Transverse colon (tissue), 3 donors: ENCODE results near the gene CHMP1A.

ENCODE experiments used
- POLR2A ChIP-seq: fragments of 450-650 bp; IDR thresholded peaks from one replicate; pipeline ENCODE4 v1.6.1; 2016; ENCODE audit warnings: antibody characterized with exemption, mild to moderate bottlenecking, moderate library complexity
- TF ChIP-seq, protein P1 (sequence below), 5 experiments: fragments of 200-600 bp in 3 of 5; fragments of 450-650 bp in 2 of 5; sonication (generic) in 3 of 5; IDR thresholded peaks; 1 replicate in 2 of 5; 2 replicates in 3 of 5; pipeline ENCODE4 v1.5.1; 2016 to 2017; ENCODE audit warnings: antibody characterized with exemption in 5 of 5, inconsistent platforms in 3 of 5, mild to moderate bottlenecking in 2 of 5, moderate library complexity in 1 of 5

DNA sequence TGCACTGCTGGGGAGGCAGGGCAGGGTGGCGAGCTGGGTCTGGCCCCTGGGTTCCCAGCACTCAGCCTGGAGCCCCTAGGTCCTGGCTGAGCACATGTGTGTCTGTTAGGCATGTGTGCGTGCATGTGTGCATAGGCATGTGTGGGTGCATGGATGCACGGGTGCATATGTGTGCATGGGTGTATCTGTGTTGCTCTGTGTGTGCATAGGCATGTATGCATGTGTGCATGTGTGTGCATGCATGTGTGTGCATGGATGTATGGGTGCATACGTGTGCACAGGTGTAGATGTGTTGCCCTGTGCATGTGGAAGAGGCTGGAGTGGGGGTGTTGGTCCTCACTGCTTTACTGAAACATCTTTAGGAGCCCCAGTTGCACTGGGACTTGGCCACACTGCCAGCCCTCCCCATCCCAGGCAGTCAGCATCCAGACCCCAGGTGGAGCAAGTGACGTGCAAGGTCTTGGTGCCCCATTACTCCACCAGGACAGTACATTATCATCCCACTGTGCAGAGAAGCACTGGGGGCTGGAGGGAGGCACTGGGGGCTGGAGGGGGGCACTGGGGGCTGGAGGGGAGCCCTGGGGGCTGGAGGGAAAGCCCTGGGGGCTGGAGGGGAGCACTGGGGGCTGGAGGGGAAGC is 54.4 kb downstream of the CHMP1A start:
- TF ChIP-seq, protein P1, sequence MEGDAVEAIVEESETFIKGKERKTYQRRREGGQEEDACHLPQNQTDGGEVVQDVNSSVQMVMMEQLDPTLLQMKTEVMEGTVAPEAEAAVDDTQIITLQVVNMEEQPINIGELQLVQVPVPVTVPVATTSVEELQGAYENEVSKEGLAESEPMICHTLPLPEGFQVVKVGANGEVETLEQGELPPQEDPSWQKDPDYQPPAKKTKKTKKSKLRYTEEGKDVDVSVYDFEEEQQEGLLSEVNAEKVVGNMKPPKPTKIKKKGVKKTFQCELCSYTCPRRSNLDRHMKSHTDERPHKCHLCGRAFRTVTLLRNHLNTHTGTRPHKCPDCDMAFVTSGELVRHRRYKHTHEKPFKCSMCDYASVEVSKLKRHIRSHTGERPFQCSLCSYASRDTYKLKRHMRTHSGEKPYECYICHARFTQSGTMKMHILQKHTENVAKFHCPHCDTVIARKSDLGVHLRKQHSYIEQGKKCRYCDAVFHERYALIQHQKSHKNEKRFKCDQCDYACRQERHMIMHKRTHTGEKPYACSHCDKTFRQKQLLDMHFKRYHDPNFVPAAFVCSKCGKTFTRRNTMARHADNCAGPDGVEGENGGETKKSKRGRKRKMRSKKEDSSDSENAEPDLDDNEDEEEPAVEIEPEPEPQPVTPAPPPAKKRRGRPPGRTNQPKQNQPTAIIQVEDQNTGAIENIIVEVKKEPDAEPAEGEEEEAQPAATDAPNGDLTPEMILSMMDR (IDR thresholded peaks at IDR 0.05) = no peak
- TF ChIP-seq POLR2A = no peak
